SH-SY5Y (cell line): Measurements from ENCODE around the gene ADGRL3.

Source experiments
- GATA2 ChIP-seq: IDR thresholded peaks from 2 replicates; pipeline ENCODE4 v1.6.1; 2011; ENCODE audit warnings: mild to moderate bottlenecking, low read depth, low read length
- GATA3 ChIP-seq: IDR thresholded peaks from 2 replicates; pipeline ENCODE4 v1.6.1; 2011; ENCODE audit warnings: low read depth, mild to moderate bottlenecking, low read length, moderate library complexity

DNA sequence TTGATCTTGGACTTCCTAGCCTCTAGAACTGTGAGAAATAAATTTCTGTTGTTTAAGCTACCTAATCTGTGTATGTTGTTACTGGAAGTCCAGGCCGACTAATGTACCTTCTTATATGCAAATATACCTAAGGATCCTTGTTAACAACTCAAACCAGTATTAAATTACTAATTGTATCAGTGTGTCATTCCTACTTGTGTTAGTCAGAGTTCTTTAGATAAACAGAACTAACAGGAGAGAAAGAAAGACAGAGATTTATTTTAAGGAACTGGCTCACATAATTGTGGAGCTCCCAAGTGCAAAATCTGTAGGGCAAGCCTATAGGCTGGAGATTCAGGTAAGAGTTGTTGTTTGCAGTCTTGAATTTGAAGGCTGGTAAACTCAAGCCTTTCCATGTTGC is 120.0 kb downstream of the ADGRL3 start:
- TF ChIP-seq GATA2 (no peak), GATA3 (no peak)
